OCI-LY1 (cell line): ENCODE measurements around the gene DPT.

Source experiments
- H2AFZ ChIP-seq: fragments of 200-600 bp; sonication (generic), shearing (Covaris generic); 2 replicates; pipeline ENCODE4 v1.6.0; 2014; ENCODE audit warnings: antibody characterized with exemption, mild to moderate bottlenecking, low read length
- H3F3A ChIP-seq: fragments of 200-600 bp; sonication (generic), shearing (Covaris generic); 2 replicates; pipeline ENCODE4 v1.6.0; 2014; ENCODE audit warnings: mild to moderate bottlenecking, antibody characterized with exemption, low read length, moderate library complexity; ENCODE audit not compliant: insufficient read depth
- H3K27ac ChIP-seq: fragments of 200-600 bp; sonication (generic); 2 replicates; pipeline ENCODE4 v1.5.1; 2014; ENCODE audit warnings: low read length, mixed run types, mild to moderate bottlenecking, low read depth; ENCODE audit not compliant: poor library complexity, severe bottlenecking
- H3K27me3 ChIP-seq: fragments of 200-600 bp; sonication (generic); 2 replicates; pipeline ENCODE4 v1.6.0; 2014; ENCODE audit warnings: antibody characterized with exemption, mild to moderate bottlenecking, low read length, moderate library complexity; ENCODE audit not compliant: insufficient read depth
- H3K36me3 ChIP-seq: fragments of 200-600 bp; sonication (generic); 2 replicates; pipeline ENCODE4 v1.6.1; 2014; ENCODE audit warnings: mild to moderate bottlenecking, antibody characterized with exemption, low read length, moderate library complexity, mixed read lengths; ENCODE audit not compliant: insufficient read depth
- H3K4me1 ChIP-seq: fragments of 200-600 bp; sonication (generic); 2 replicates; pipeline ENCODE4 v1.5.1; 2014; ENCODE audit warnings: mild to moderate bottlenecking, low read length, moderate library complexity; ENCODE audit not compliant: insufficient read depth, severe bottlenecking
- H3K4me2 ChIP-seq: fragments of 200-600 bp; sonication (generic), shearing (Covaris generic); 2 replicates; pipeline ENCODE4 v1.6.1; 2014; ENCODE audit warnings: low read length
- H3K4me3 ChIP-seq: fragments of 200-600 bp; sonication (generic); 2 replicates; pipeline ENCODE4 v1.5.1; 2014; ENCODE audit warnings: low read length, low read depth, mild to moderate bottlenecking, mixed read lengths; ENCODE audit not compliant: poor library complexity, severe bottlenecking
- H3K79me2 ChIP-seq: fragments of 200-600 bp; shearing (Covaris generic); 2 replicates; pipeline ENCODE4 v1.6.1; 2016; ENCODE audit warnings: mixed run types, low read length, mixed read lengths; ENCODE audit not compliant: insufficient read depth
- H3K9ac ChIP-seq: fragments of 200-600 bp; sonication (generic), shearing (Covaris generic); 2 replicates; pipeline ENCODE4 v1.6.1; 2014; ENCODE audit warnings: mild to moderate bottlenecking, low read length, mixed read lengths
- H3K9me2 ChIP-seq: fragments of 200-600 bp; sonication (generic), shearing (Covaris generic); 2 replicates; pipeline ENCODE4 v1.6.1; 2014; ENCODE audit warnings: low read depth, mild to moderate bottlenecking, low read length, mixed read lengths
- H3K9me3 ChIP-seq: fragments of 200-600 bp; shearing (Covaris generic); 2 replicates; pipeline ENCODE4 v1.6.1; 2014; ENCODE audit warnings: low read length, mixed read lengths
- H4K20me1 ChIP-seq: fragments of 200-600 bp; sonication (generic), shearing (Covaris generic); 2 replicates; pipeline ENCODE4 v1.6.0; 2016; ENCODE audit warnings: mild to moderate bottlenecking, low read length; ENCODE audit not compliant: insufficient read depth
- CTCF ChIP-seq: fragments of 200-600 bp; sonication (generic), shearing (Covaris generic); IDR thresholded peaks from 2 replicates; pipeline ENCODE4 v1.5.1; 2017; ENCODE audit warnings: mild to moderate bottlenecking, antibody characterized with exemption, low read length, moderate library complexity, mixed read lengths
- EZH2 ChIP-seq: fragments of 200-600 bp; sonication (generic), shearing (Covaris generic); IDR thresholded peaks from 2 replicates; pipeline ENCODE4 v1.8.0; 2017; ENCODE audit warnings: borderline replicate concordance, mixed run types, mild to moderate bottlenecking, antibody characterized with exemption, low read length, moderate library complexity, mixed read lengths

Gene DPT

GRCh38 chr1:168720839-168721238, 8.2 kb downstream of the DPT start:
- H2AFZ ChIP-seq: no peak overlapping the region
- H3K9ac ChIP-seq: no peak overlapping the region
- H3K27ac ChIP-seq: no peak overlapping the region
- no peaks in the 10 kb centered on the region for H3K9me3 ChIP-seq
- H3K4me1 ChIP-seq: no peaks in the 10 kb centered on the region
- H3K79me2 ChIP-seq: no peaks in the 10 kb centered on the region
- H3K9me2 ChIP-seq: no peaks in the 10 kb centered on the region
- no peaks in the 10 kb centered on the region for H3F3A ChIP-seq
- no peak overlapping the region for H3K4me3 ChIP-seq
- H3K4me2 ChIP-seq: no peak overlapping the region
- no peaks in the 10 kb centered on the region for H4K20me1 ChIP-seq
- TF ChIP-seq EZH2 (no peak), CTCF (no peak)
- H3K27me3 ChIP-seq: no peaks in the 10 kb centered on the region
- H3K36me3 ChIP-seq: no peaks in the 10 kb centered on the region

GRCh38 chr1:168719306-168720111, 9.5 kb downstream of the DPT start:
- no peaks in the 10 kb centered on the region for H4K20me1 ChIP-seq
- no peaks in the 10 kb centered on the region for H3K9me3 ChIP-seq
- TF ChIP-seq CTCF: no peak
- TF ChIP-seq EZH2: no peak
- no peaks in the 10 kb centered on the region for H3K27me3 ChIP-seq
- H3K27ac ChIP-seq: no peak overlapping the region
- H3K79me2 ChIP-seq: no peaks in the 10 kb centered on the region
- no peaks in the 10 kb centered on the region for H3F3A ChIP-seq
- no peaks in the 10 kb centered on the region for H3K4me1 ChIP-seq
- no peaks in the 10 kb centered on the region for H3K36me3 ChIP-seq
- H3K4me3 ChIP-seq: no peak overlapping the region
- no peaks in the 10 kb centered on the region for H3K9me2 ChIP-seq
- H3K9ac ChIP-seq: no peak overlapping the region
- no peak overlapping the region for H2AFZ ChIP-seq
- H3K4me2 ChIP-seq: no peak overlapping the region

- TF ChIP-seq EZH2 (no peak), CTCF (no peak)
- Histone ChIP-seq H3K79me2 (no peaks in the 10 kb centered on the region), H3K27me3 (no peaks in the 10 kb centered on the region), H3K27ac (no peak overlapping the region), H3K9me2 (no peaks in the 10 kb centered on the region), H2AFZ (no peak overlapping the region), H3K4me3 (no peak overlapping the region), H3K9me3 (no peaks in the 10 kb centered on the region), H4K20me1 (no peaks in the 10 kb centered on the region), H3K4me1 (no peaks in the 10 kb centered on the region), H3K4me2 (no peak overlapping the region), H3K36me3 (no peaks in the 10 kb centered on the region), H3F3A (no peaks in the 10 kb centered on the region), H3K9ac (no peak overlapping the region)
Observed at GRCh38 chr1:168717906-168718891, 10.8 kb downstream of the DPT start.
